CD8-positive, alpha-beta memory T cell (primary cell): ENCODE measurements around the gene PIERCE2. TPM values are rescaled to one million over a fixed set of nuclear protein-coding genes. Genes with fewer than 3 reads are reported as not detected.
"Not testable (repeated sequence)": the region's sequence is repeated elsewhere in the genome, so short reads cannot be mapped to it uniquely, and the experiment has no call there.

Source experiments
- CTCF ChIA-PET: fragments of 350-600 bp; sonication (Branson Sonifier 250); formaldehyde crosslinking; loops from one replicate; lab custom pipeline; 2021; ENCODE audit warnings: antibody characterized with exemption; lab: Charles Lee
- POLR2A ChIA-PET: fragments of 350-600 bp; sonication (Branson Sonifier 250); formaldehyde crosslinking; loops from one replicate; lab custom pipeline; 2021; ENCODE audit warnings: antibody characterized with exemption; lab: Charles Lee
- DNase-seq, 5 donors: peaks; one replicate each; pipeline versions ENCODE4 v3.0.0 to v3.0.0-alpha.2; 2020 to 2022; ENCODE audit warnings: mixed read lengths in 1 of 5
- H3K27ac ChIP-seq: one replicate; pipeline ENCODE4 v1.7.0; 2013; ENCODE audit warnings: low read depth, mild to moderate bottlenecking, low read length, moderate library complexity
- H3K27me3 ChIP-seq: 2 replicates; pipeline ENCODE4 v1.7.0; 2013; ENCODE audit warnings: low read length, mild to moderate bottlenecking; ENCODE audit not compliant: insufficient read depth, poor library complexity, severe bottlenecking
- H3K36me3 ChIP-seq: 2 replicates; pipeline ENCODE4 v1.7.0; 2013; ENCODE audit warnings: mild to moderate bottlenecking, low read length, moderate library complexity; ENCODE audit not compliant: insufficient read depth
- H3K4me1 ChIP-seq: 2 replicates; pipeline ENCODE4 v1.7.0; 2013; ENCODE audit warnings: mild to moderate bottlenecking, low read length, moderate library complexity; ENCODE audit not compliant: insufficient read depth
- H3K4me3 ChIP-seq: 2 replicates; pipeline ENCODE4 v1.7.0; 2013; ENCODE audit warnings: mild to moderate bottlenecking, low read length
- H3K9me3 ChIP-seq: 2 replicates; pipeline ENCODE4 v1.7.0; 2013; ENCODE audit warnings: mild to moderate bottlenecking, low read length
- H3K27ac Mint-ChIP-seq, 8 donors: one replicate each; pipeline ENCODE4 v1.8.0; 2020 to 2021; ENCODE audit warnings: mixed read lengths in 8 of 8, mild to moderate bottlenecking in 6 of 8, inconsistent platforms in 3 of 8, moderate library complexity in 3 of 8
- H3K27me3 Mint-ChIP-seq, 2 donors: one replicate each; pipeline ENCODE4 v1.8.0; 2020 to 2021; ENCODE audit warnings: mixed read lengths in 2 of 2, mild to moderate bottlenecking in 1 of 2, moderate library complexity in 1 of 2
- H3K36me3 Mint-ChIP-seq, 3 donors: one replicate each; pipeline ENCODE4 v1.8.0; 2020 to 2021; ENCODE audit warnings: mixed read lengths in 3 of 3, inconsistent platforms in 1 of 3, mild to moderate bottlenecking in 1 of 3
- H3K4me1 Mint-ChIP-seq, 3 donors: one replicate each; pipeline ENCODE4 v1.8.0; 2020 to 2021; ENCODE audit warnings: mixed read lengths in 3 of 3, inconsistent platforms in 1 of 3, mild to moderate bottlenecking in 1 of 3
- H3K4me3 Mint-ChIP-seq, 7 donors: one replicate each; pipeline ENCODE4 v1.8.0; 2020 to 2021; ENCODE audit warnings: mixed read lengths in 7 of 7, mild to moderate bottlenecking in 6 of 7, moderate library complexity in 4 of 7, inconsistent platforms in 2 of 7
- H3K9me3 Mint-ChIP-seq, 5 donors: one replicate each; pipeline ENCODE4 v1.8.0; 2020 to 2022; ENCODE audit warnings: mixed read lengths in 5 of 5, mild to moderate bottlenecking in 3 of 5, moderate library complexity in 2 of 5, inconsistent platforms in 1 of 5
- polyA plus RNA-seq: library from polyadenylated mRNA; unstranded; fragments of 300-500 nt; fragmentation: Illumina TruSeq; gene quantifications from one replicate; pipeline ENCODE4 v1.2.3, GENCODE V29; 2021
- total RNA-seq, 2 experiments: library from RNA; stranded (reverse); gene quantifications; one replicate each; pipeline ENCODE4 v1.2.3, GENCODE V29; 2021

PIERCE2 gene
- total and polyA plus RNA-seq, 3 experiments from 2014 or later = 0.44 TPM; not detected in 2

GRCh38 chr15:55434989-55435825 lies 26.9 kb downstream of the PIERCE2 start:
- Histone ChIP-seq H3K27me3 (no peaks in the 10 kb centered on the region), H3K9me3 (no peaks in the 10 kb centered on the region), H3K4me1 (no peaks in the 10 kb centered on the region), H3K27ac (no peak overlapping the region), H3K36me3 (no peaks in the 10 kb centered on the region), H3K4me3 (no peak overlapping the region)
- POLR2A ChIA-PET = interaction anchor here (0.6 kb wide), 1 partner anchor 217 kb away, joined by 5 read pairs; no protein-coding TSS in a partner anchor
- no peaks in the 10 kb centered on the region for H3K36me3 Mint-ChIP-seq
- H3K27me3 Mint-ChIP-seq = peaks cover 4 to 7% of the 10 kb centered on the region in 2 donors
- CTCF ChIA-PET = interaction anchor here (0.6 to 2.7 kb wide), 9 partner anchors 8 to 219 kb away, joined by 3 to 7 read pairs (median 4); partner anchors contain the start of genes CCPG1 and PIERCE2
- no peak overlapping the region for H3K4me3 Mint-ChIP-seq
- H3K9me3 Mint-ChIP-seq = no peaks in the 10 kb centered on the region
- H3K4me1 Mint-ChIP-seq = peaks cover 5 to 13% (median 12%) of the 10 kb centered on the region in 3 donors
- H3K27ac Mint-ChIP-seq = no peak overlapping the region
- DNase-seq = peak in 2 of 5 donors; percentile 12 to 37

GRCh38 chr15:55443141-55443540 lies 34.8 kb downstream of the PIERCE2 start:
- peaks cover 3 to 12% of the 10 kb centered on the region in 2 donors for H3K27me3 Mint-ChIP-seq
- H3K27me3 ChIP-seq, H3K4me3 Mint-ChIP-seq, H3K36me3 Mint-ChIP-seq, POLR2A ChIA-PET, DNase-seq, H3K9me3 ChIP-seq, H3K27ac ChIP-seq, H3K4me1 ChIP-seq, H3K36me3 ChIP-seq, H3K27ac Mint-ChIP-seq, H3K4me3 ChIP-seq, H3K9me3 Mint-ChIP-seq, H3K4me1 Mint-ChIP-seq: not testable (repeated sequence)
- CTCF ChIA-PET = interaction anchor here (1.8 kb wide), 1 partner anchor 34 kb away, joined by 4 read pairs; the partner anchor contains the start of gene PIERCE2

GRCh38 chr15:55445936-55446335 lies 37.6 kb downstream of the PIERCE2 start:
- H3K36me3 Mint-ChIP-seq, H3K27ac ChIP-seq, H3K27me3 Mint-ChIP-seq, H3K4me3 Mint-ChIP-seq, H3K36me3 ChIP-seq, H3K4me3 ChIP-seq, CTCF ChIA-PET, H3K9me3 Mint-ChIP-seq, H3K27ac Mint-ChIP-seq, H3K4me1 ChIP-seq, POLR2A ChIA-PET, H3K27me3 ChIP-seq, H3K9me3 ChIP-seq, DNase-seq, H3K4me1 Mint-ChIP-seq: not testable (repeated sequence)

GRCh38 chr15:55446379-55447029 lies 38.2 kb downstream of the PIERCE2 start:
- H3K27ac ChIP-seq, H3K9me3 Mint-ChIP-seq, H3K4me1 ChIP-seq, H3K4me3 ChIP-seq, DNase-seq, CTCF ChIA-PET, H3K4me1 Mint-ChIP-seq, POLR2A ChIA-PET, H3K27ac Mint-ChIP-seq, H3K36me3 ChIP-seq, H3K9me3 ChIP-seq, H3K27me3 ChIP-seq, H3K36me3 Mint-ChIP-seq, H3K4me3 Mint-ChIP-seq: not testable (repeated sequence)
- H3K27me3 Mint-ChIP-seq = peaks cover 6 to 15% of the 10 kb centered on the region in 2 donors

GRCh38 chr15:55447030-55447394 lies 38.7 kb downstream of the PIERCE2 start:
- peaks cover 6 to 15% of the 10 kb centered on the region in 2 donors for H3K27me3 Mint-ChIP-seq
- H3K4me1 Mint-ChIP-seq, H3K4me3 Mint-ChIP-seq, H3K4me1 ChIP-seq, H3K27ac Mint-ChIP-seq, H3K36me3 ChIP-seq, POLR2A ChIA-PET, H3K4me3 ChIP-seq, H3K27ac ChIP-seq, DNase-seq, H3K9me3 ChIP-seq, H3K36me3 Mint-ChIP-seq, CTCF ChIA-PET, H3K27me3 ChIP-seq, H3K9me3 Mint-ChIP-seq: not testable (repeated sequence)

- Histone ChIP-seq H3K27ac (no peak overlapping the region), H3K4me1 (no peaks in the 10 kb centered on the region), H3K4me3 (no peak overlapping the region), H3K9me3 (no peaks in the 10 kb centered on the region), H3K27me3 (no peaks in the 10 kb centered on the region), H3K36me3 (no peaks in the 10 kb centered on the region)
- Mint-ChIP-seq H3K27me3 (peaks cover 15 to 24% of the 10 kb centered on the region in 2 donors), H3K36me3 (peaks cover 0 to 10% (median 1%) of the 10 kb centered on the region in 3 donors), H3K4me3 (no peak overlapping the region), H3K4me1 (no peaks in the 10 kb centered on the region), H3K9me3 (peaks cover 10 to 26% (median 19%) of the 10 kb centered on the region in 5 donors), H3K27ac (no peak overlapping the region)
- DNase-seq = no peak
- ChIA-PET POLR2A (no interaction called here), CTCF (no interaction called here)
Observed at GRCh38 chr15:55457401-55458022, 49.2 kb downstream of the PIERCE2 start.

GRCh38 chr15:55461447-55461846 lies 53.2 kb downstream of the PIERCE2 start:
- POLR2A ChIA-PET = no interaction called here
- no peak overlapping the region for H3K27ac Mint-ChIP-seq
- Histone ChIP-seq H3K9me3 (no peaks in the 10 kb centered on the region), H3K4me1 (no peaks in the 10 kb centered on the region), H3K27me3 (no peaks in the 10 kb centered on the region), H3K36me3 (no peaks in the 10 kb centered on the region), H3K4me3 (no peak overlapping the region), H3K27ac (no peak overlapping the region)
- H3K36me3 Mint-ChIP-seq = peaks cover 0 to 10% (median 1%) of the 10 kb centered on the region in 3 donors
- H3K4me1 Mint-ChIP-seq = no peaks in the 10 kb centered on the region
- no peak overlapping the region for H3K4me3 Mint-ChIP-seq
- DNase-seq = no peak
- CTCF ChIA-PET = no interaction called here
- peaks cover 10 to 24% (median 18%) of the 10 kb centered on the region in 5 donors for H3K9me3 Mint-ChIP-seq
- peaks cover 9 to 20% of the 10 kb centered on the region in 2 donors for H3K27me3 Mint-ChIP-seq

GRCh38 chr15:55468321-55468720 lies 60.0 kb downstream of the PIERCE2 start:
- ChIA-PET CTCF (no interaction called here), POLR2A (no interaction called here)
- Histone ChIP-seq H3K4me3 (no peak overlapping the region), H3K4me1 (no peaks in the 10 kb centered on the region), H3K27ac (no peak overlapping the region), H3K36me3 (no peaks in the 10 kb centered on the region), H3K9me3 (no peaks in the 10 kb centered on the region), H3K27me3 (no peaks in the 10 kb centered on the region)
- no peaks in the 10 kb centered on the region for H3K36me3 Mint-ChIP-seq
- H3K27ac Mint-ChIP-seq = no peak overlapping the region
- no peaks in the 10 kb centered on the region for H3K4me1 Mint-ChIP-seq
- H3K4me3 Mint-ChIP-seq = no peak overlapping the region
- H3K27me3 Mint-ChIP-seq = peaks cover 3 to 8% of the 10 kb centered on the region in 2 donors
- no peak for DNase-seq
- H3K9me3 Mint-ChIP-seq = no peaks in the 10 kb centered on the region
